ENCODE measurements around the gene ITIH1. TPM values are rescaled to one million over a fixed set of nuclear protein-coding genes. Genes with fewer than 3 reads are reported as not detected.

The ITIH1 gene
- total RNA-seq, 1 donor from 2014 or later: not detected

DNA sequence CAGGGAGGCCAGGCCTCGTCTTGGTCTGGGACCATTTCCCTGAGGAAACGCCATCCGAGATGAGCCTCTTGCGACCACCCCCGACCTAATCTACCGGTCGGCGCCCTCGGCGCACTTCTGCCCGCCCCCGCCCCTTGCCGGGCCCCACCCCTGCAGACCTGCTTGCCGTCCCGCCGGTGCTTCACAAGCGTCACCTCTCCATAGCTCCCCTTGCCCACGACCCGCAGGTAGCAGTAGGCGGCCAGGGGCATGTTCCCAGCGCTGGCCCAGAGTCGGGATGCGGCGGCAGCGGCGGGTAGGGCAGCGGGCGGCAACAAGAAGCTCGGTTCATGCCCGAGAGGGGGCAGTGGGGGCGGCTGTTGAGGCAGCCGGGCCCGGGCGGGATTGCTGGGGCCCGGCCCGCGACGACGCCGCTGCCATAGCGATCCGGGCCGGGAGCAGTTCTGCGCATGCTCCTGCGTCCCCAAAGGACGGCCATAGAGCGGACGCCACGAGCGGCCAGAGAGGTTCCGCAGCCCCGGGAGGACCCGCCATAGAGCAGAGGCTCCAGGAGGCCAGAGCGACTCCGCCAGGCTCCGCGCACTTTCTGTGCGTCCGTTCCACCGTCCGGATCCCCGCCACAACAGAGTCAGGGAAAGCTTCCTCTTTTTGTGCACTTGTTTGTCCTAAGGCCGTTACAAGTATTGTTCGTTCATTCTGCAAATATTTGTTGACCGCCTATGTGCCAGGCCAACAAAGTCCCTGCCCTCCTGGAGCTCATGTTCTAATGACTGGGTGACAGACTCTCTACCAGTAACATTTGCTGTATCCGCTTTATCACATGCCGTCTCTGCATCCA, 6.7 kb upstream of the ITIH1 start, which contains the start of gene NEK4:
NEK4 (minus strand) TSS at position 445 of the 838 bp plus-strand sequence; CDS start at position 251, 194 bp downstream.
- Mint-ChIP-seq H3K36me3 (ENCODE audit: low read depth, unreplicated experiment) (peaks cover 2% of the 10 kb centered on the region), H3K4me1 (ENCODE audit: low read depth, unreplicated experiment) (peaks cover 7% of the 10 kb centered on the region), H3K9me3 (ENCODE audit: unreplicated experiment) (no peaks in the 10 kb centered on the region), H3K4me3 (ENCODE audit: unreplicated experiment) (peak within 1 kb of the TSS; percentile 99), H3K27me3 (ENCODE audit: low read depth, unreplicated experiment) (peaks cover 11% of the 10 kb centered on the region), H3K27ac (ENCODE audit: unreplicated experiment) (peak within 1 kb of the TSS; percentile 65)
- H3K27me3 ChIP-seq (ENCODE audit: insufficient read depth, low read length): no peaks in the 10 kb centered on the region
- DNase-seq (ENCODE audit: low read depth) (peak; percentile 66), FAIRE-seq (no peak)
- peak within 1 kb of the TSS; percentile 86 for H3K9ac ChIP-seq (ENCODE audit: low read length)
- H3K79me2 ChIP-seq (ENCODE audit: insufficient read depth, low read length): peaks cover 29% of the 10 kb centered on the region
- TF ChIP-seq EZH2 (IDR thresholded peaks at IDR 0.05; ENCODE audit: insufficient read depth, low read length): no peak
- TF ChIP-seq, protein P1, sequence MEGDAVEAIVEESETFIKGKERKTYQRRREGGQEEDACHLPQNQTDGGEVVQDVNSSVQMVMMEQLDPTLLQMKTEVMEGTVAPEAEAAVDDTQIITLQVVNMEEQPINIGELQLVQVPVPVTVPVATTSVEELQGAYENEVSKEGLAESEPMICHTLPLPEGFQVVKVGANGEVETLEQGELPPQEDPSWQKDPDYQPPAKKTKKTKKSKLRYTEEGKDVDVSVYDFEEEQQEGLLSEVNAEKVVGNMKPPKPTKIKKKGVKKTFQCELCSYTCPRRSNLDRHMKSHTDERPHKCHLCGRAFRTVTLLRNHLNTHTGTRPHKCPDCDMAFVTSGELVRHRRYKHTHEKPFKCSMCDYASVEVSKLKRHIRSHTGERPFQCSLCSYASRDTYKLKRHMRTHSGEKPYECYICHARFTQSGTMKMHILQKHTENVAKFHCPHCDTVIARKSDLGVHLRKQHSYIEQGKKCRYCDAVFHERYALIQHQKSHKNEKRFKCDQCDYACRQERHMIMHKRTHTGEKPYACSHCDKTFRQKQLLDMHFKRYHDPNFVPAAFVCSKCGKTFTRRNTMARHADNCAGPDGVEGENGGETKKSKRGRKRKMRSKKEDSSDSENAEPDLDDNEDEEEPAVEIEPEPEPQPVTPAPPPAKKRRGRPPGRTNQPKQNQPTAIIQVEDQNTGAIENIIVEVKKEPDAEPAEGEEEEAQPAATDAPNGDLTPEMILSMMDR (IDR thresholded peaks at IDR 0.05; ENCODE audit: insufficient read depth, low read depth, low read length): no peak
- peaks cover 9% of the 10 kb centered on the region for H3K4me1 ChIP-seq (ENCODE audit: insufficient read depth, low read length)
- H3K27ac ChIP-seq (ENCODE audit: low read depth, low read length): peak within 1 kb of the TSS; percentile 65
- H3K4me3 ChIP-seq (ENCODE audit: insufficient read depth, low read depth, low read length): peak within 1 kb of the TSS; percentile 84
- peaks cover 8% of the 10 kb centered on the region for H3K36me3 ChIP-seq (ENCODE audit: insufficient read depth, low read length)
- H4K20me1 ChIP-seq (ENCODE audit: insufficient read depth, low read length): no peaks in the 10 kb centered on the region
- H3K9me3 ChIP-seq (ENCODE audit: insufficient read depth, low read depth, low read length): no peaks in the 10 kb centered on the region
- H3K4me2 ChIP-seq (ENCODE audit: low read length): peak within 1 kb of the TSS; percentile 95
- peak within 1 kb of the TSS; percentile 98 for H2AFZ ChIP-seq (ENCODE audit: low read depth, low read length)

DNA sequence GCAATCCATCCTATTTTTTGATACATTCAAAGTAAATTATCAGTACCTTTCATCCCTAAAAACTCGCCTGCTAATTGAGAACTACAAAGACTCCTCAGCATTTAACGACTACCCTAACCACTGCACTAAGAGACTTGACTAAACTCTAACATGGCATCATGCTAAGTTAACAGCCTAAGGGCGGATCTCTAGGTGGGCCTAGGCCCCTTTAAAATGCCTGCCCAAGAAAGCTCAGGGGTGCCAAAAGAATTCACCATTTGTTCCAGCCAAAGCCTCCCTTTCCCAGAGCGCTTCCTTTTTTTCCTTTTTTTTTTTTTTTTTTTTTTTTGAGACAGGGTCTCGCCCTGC, 6.1 kb upstream of the ITIH1 start:
- peak overlapping the region; percentile 86 for H3K9ac ChIP-seq (ENCODE audit: low read length)
- Mint-ChIP-seq H3K9me3 (ENCODE audit: unreplicated experiment) (no peaks in the 10 kb centered on the region), H3K4me3 (ENCODE audit: unreplicated experiment) (peak overlapping the region; percentile 99), H3K36me3 (ENCODE audit: low read depth, unreplicated experiment) (no peaks in the 10 kb centered on the region), H3K27ac (ENCODE audit: unreplicated experiment) (peak overlapping the region; percentile 65), H3K4me1 (ENCODE audit: low read depth, unreplicated experiment) (peaks cover 7% of the 10 kb centered on the region), H3K27me3 (ENCODE audit: low read depth, unreplicated experiment) (peaks cover 14% of the 10 kb centered on the region)
- peak overlapping the region; percentile 95 for H3K4me2 ChIP-seq (ENCODE audit: low read length)
- H2AFZ ChIP-seq (ENCODE audit: low read depth, low read length): peak overlapping the region; percentile 98
- H3K4me3 ChIP-seq (ENCODE audit: insufficient read depth, low read depth, low read length): peak overlapping the region; percentile 84
- H3K36me3 ChIP-seq (ENCODE audit: insufficient read depth, low read length): peaks cover 3% of the 10 kb centered on the region
- no peaks in the 10 kb centered on the region for H4K20me1 ChIP-seq (ENCODE audit: insufficient read depth, low read length)
- no peaks in the 10 kb centered on the region for H3K27me3 ChIP-seq (ENCODE audit: insufficient read depth, low read length)
- TF ChIP-seq, protein P1 (IDR thresholded peaks at IDR 0.05; ENCODE audit: insufficient read depth, low read depth, low read length): no peak
- TF ChIP-seq EZH2 (IDR thresholded peaks at IDR 0.05; ENCODE audit: insufficient read depth, low read length): no peak
- peaks cover 29% of the 10 kb centered on the region for H3K79me2 ChIP-seq (ENCODE audit: insufficient read depth, low read length)
- H3K9me3 ChIP-seq (ENCODE audit: insufficient read depth, low read depth, low read length): no peaks in the 10 kb centered on the region
- no peak for DNase-seq (ENCODE audit: low read depth)
- H3K27ac ChIP-seq (ENCODE audit: low read depth, low read length): peak overlapping the region; percentile 65
- peaks cover 9% of the 10 kb centered on the region for H3K4me1 ChIP-seq (ENCODE audit: insufficient read depth, low read length)
- FAIRE-seq: no peak

DNA sequence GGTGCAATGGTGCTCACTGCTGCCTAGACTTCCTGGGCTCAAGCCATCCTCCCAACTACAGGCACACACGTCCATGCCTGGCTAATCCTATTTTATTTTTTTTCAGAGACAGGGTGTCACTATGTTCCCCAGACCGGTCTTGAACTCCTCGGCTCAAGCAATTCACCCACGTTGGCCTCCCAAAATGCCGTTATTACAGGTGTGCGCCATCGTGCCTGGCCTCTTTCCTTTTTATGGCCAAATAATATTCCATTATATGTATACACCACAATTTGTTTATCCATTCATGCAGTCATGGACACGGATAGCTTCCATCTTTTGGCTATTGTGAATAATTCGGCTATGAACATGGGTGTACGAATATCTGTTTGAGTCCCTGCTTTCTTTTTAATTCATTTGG, 5.7 kb upstream of the ITIH1 start:
- Histone ChIP-seq H4K20me1 (ENCODE audit: insufficient read depth, low read length) (no peaks in the 10 kb centered on the region), H3K9me3 (ENCODE audit: insufficient read depth, low read depth, low read length) (no peaks in the 10 kb centered on the region), H3K9ac (ENCODE audit: low read length) (no peak overlapping the region), H3K4me2 (ENCODE audit: low read length) (peak overlapping the region; percentile 95), H3K79me2 (ENCODE audit: insufficient read depth, low read length) (peaks cover 29% of the 10 kb centered on the region), H3K27ac (ENCODE audit: low read depth, low read length) (no peak overlapping the region), H3K27me3 (ENCODE audit: insufficient read depth, low read length) (no peaks in the 10 kb centered on the region), H3K36me3 (ENCODE audit: insufficient read depth, low read length) (peaks cover 3% of the 10 kb centered on the region), H2AFZ (ENCODE audit: low read depth, low read length) (peak overlapping the region; percentile 98), H3K4me1 (ENCODE audit: insufficient read depth, low read length) (peaks cover 9% of the 10 kb centered on the region), H3K4me3 (ENCODE audit: insufficient read depth, low read depth, low read length) (no peak overlapping the region)
- Mint-ChIP-seq H3K4me3 (ENCODE audit: unreplicated experiment) (peak overlapping the region; percentile 99), H3K27me3 (ENCODE audit: low read depth, unreplicated experiment) (peaks cover 14% of the 10 kb centered on the region), H3K36me3 (ENCODE audit: low read depth, unreplicated experiment) (no peaks in the 10 kb centered on the region), H3K9me3 (ENCODE audit: unreplicated experiment) (no peaks in the 10 kb centered on the region), H3K27ac (ENCODE audit: unreplicated experiment) (peak overlapping the region; percentile 10), H3K4me1 (ENCODE audit: low read depth, unreplicated experiment) (peaks cover 7% of the 10 kb centered on the region)
- no peak for TF ChIP-seq EZH2 (IDR thresholded peaks at IDR 0.05; ENCODE audit: insufficient read depth, low read length)
- TF ChIP-seq, protein P1 (IDR thresholded peaks at IDR 0.05; ENCODE audit: insufficient read depth, low read depth, low read length): no peak
- DNase-seq (ENCODE audit: low read depth): no peak
- no peak for FAIRE-seq

Data from astrocyte (in vitro differentiated cells and primary cell).